IMR-90 (cell line): Measurements from ENCODE around the gene SLC46A3.

Experiments
- CHD1 ChIP-seq: IDR thresholded peaks from 2 replicates; pipeline ENCODE4 v1.6.1; 2012; ENCODE audit warnings: low read depth, low read length, improper control_type of control experiment
- CTCF ChIP-seq: conservative IDR thresholded peaks from 2 replicates; pipeline ENCODE4 v1.5.1; 2012; ENCODE audit warnings: mild to moderate bottlenecking, low read depth, low read length, improper control_type of control experiment
- ELK1 ChIP-seq: fragments of 150-350 bp; IDR thresholded peaks from 2 replicates; pipeline ENCODE4 v1.6.1; 2016; ENCODE audit warnings: low read depth, mild to moderate bottlenecking, low read length, moderate library complexity, borderline replicate concordance
- NFE2L2 ChIP-seq: fragments of 150-350 bp; IDR thresholded peaks from 2 replicates; pipeline ENCODE4 v1.6.1; 2016; ENCODE audit warnings: low read depth, mild to moderate bottlenecking, low read length
- POLR2A ChIP-seq: IDR thresholded peaks from 2 replicates; pipeline ENCODE4 v1.6.1; 2012; ENCODE audit warnings: mild to moderate bottlenecking, low read depth, low read length
- RAD21 ChIP-seq: IDR thresholded peaks from 2 replicates; pipeline ENCODE4 v1.6.1; 2012; ENCODE audit warnings: low read length, improper control_type of control experiment
- RFX5 ChIP-seq: IDR thresholded peaks from 2 replicates; pipeline ENCODE4 v1.8.0; 2012; ENCODE audit warnings: low read depth, mild to moderate bottlenecking, low read length, moderate library complexity

GRCh38 chr13:28671126-28671792 is 47.5 kb downstream of the SLC46A3 start:
- TF ChIP-seq POLR2A (no peak), RAD21 (no peak), CHD1 (no peak), CTCF (no peak), RFX5 (no peak), ELK1 (no peak), NFE2L2 (no peak)
